Inferior parietal cortex (tissue), 1 donor: ENCODE measurements around the gene FXYD4.
"Not testable (repeated sequence)": the region's sequence is repeated elsewhere in the genome, so short reads cannot be mapped to it uniquely, and the experiment has no call there.

Experiments
- DNase-seq: peaks from one replicate; pipeline ENCODE4 v3.0.0-alpha.2; 2016; ENCODE audit errors: extremely low spot score

The FXYD4 gene

GRCh38 chr10:43375401-43376020 lies 4.1 kb downstream of the FXYD4 start:
- no peak for DNase-seq

DNA sequence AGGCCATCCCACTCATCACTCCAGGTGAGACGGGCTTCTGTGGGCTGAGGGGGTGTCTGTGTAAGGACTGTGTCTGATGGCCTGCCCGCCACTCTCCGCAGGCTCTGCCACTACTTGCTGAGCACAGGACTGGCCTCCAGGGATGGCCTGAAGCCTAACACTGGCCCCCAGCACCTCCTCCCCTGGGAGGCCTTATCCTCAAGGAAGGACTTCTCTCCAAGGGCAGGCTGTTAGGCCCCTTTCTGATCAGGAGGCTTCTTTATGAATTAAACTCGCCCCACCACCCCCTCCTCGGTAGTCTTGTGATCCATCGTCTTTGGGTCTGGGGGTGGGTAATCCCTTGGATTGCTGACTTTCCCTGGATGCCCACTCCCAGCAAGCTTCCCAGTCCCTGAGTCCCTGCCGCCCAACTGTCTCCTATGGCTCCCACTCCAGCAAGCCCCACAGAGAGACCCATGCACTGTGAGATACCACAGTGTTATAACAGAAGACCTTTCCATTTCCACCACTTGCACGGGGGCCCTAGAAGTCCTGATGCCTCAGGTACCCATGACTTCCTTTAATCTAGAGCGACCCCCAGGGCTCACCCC lies 4.7 kb downstream of the FXYD4 start:
- DNase-seq = no peak

DNA sequence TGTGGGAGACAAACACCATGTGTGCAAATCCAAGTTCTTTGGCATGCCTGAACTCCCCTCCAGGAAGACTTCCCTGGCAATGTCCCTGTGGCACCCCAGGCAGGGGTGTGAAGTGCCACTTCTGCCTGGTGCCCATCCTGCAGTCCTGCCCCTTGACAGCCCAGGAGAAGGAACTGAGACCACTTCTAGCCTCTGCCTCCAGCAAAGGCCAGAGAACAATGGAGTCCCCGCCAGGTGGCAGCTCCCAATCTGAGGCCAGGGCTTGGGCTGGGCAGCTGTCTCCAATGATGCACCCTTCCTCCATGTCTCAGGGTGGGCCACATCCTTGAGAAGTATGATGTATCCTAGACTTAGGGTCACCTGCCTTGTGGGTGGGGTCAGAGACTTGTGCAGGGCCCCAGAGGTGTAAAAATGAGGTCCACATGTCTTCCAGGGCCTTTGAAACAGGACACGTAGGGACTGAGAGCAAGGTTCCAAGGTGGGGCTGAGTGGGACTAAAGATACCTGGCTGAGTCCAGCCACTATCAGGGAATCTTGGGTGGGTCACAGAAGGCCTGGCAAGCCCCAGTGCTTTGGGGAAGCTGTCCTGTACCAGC lies 5.5 kb downstream of the FXYD4 start:
- DNase-seq = no peak

- no peak for DNase-seq
Measured at GRCh38 chr10:43377424-43377883, 6.0 kb downstream of the FXYD4 start.

DNA sequence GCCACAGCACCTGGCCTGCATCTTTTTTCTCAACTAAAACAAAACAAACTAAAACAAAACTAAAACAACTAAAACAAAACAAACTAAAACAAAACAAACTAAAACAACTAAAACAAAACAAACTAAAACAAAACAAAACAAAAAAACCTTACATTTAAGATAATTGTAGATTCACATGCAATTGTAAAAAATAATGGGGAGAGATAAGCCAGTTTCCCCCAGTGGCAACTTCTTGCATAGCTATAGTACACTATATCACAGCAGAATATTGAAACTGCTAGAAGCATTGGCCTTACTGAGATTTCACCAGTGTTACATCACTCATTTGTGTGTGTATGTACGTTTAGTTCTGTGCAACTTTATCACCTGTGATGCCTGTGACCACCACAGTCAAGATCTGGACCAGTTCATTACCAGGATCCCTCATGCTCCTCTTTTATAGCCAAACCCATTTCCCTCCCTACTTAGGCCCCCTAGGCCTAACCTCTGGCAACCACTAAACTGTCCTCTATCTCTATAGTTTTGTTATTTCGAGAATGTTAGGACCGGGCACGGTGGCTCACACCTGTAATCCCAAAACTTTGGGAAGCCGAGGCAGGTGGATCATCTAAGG lies 9.3 kb downstream of the FXYD4 start:
- DNase-seq = no peak

DNA sequence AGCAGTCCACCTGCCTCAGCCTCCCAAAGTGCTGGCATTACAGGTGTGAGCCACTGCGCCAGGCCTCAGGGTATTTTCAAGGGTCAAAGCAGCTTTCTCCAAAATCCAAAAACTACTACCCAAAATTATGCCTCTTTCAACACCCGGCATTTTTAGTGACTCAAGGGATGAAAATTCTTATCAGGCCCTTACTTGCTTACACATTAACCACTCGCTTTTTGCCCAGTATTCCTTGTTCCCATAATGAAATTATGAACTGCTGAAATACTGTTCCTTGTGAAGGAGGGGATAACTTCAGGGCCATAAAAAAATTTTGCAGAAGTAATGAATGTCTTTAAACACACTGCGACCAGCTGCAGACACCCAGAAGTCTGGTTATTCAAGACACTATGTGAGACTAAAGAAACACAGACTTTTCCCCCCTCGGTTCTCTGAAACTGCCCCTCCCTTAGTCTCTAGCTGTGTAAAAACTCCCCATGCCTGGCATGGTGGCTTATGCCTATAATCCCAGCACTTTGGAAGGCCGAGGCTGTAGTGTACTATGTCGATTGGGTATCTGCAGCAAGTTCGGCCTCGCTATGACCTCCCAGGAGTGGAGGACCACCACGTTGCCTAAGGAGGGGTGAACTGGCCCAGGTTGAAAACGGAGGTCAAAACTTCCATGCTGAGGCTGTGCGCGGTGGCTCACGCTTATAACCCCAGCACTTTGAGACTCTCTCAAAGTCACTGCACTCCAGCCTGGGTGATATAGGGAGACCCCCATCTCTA lies 12.0 kb downstream of the FXYD4 start:
- no peak for DNase-seq

DNA sequence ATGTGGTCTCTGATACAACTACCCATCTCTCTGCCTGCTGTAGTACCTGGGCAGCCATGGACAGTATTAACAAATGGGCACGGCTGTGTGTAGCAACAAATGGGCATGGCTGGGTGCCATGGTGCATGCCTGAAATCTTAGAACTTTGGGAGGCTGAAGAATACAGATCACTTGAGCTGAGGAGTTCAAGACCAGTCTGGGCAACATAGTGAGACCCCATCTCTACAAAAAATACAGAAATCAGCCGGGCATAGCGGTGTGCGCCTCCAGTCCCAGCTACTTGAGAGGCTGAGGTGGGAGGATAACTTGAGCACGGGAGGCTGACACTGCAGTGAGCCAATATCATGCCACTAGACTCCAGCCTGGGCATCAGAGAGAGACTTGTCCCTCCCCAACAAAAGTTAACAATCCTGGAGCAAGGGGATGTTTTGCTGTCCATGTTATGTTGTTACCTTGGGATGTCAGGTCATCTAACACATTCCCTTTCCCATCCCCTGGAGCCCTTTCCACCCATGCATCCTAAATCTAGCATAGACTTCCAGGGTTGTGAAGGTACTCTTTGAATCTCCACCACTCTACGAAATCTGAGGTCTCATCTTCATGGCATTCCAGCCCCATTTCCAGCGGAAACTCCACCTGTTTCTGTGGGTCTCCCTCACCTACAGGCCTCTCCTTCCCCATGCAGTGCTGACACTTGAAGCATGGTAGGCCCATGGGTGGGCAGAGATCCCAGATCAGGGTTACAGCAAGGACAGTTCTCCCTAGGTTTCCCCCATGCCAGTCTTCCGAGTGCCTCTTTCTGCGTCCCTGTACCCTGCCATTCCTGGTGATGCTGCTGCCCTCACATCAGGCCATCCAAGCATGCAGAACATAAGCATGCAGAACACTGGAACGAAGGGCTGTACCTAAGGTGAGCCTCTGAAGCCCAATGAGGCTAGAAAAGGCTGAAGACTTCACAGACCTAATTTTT lies 13.1 kb downstream of the FXYD4 start:
- DNase-seq = no peak

DNA sequence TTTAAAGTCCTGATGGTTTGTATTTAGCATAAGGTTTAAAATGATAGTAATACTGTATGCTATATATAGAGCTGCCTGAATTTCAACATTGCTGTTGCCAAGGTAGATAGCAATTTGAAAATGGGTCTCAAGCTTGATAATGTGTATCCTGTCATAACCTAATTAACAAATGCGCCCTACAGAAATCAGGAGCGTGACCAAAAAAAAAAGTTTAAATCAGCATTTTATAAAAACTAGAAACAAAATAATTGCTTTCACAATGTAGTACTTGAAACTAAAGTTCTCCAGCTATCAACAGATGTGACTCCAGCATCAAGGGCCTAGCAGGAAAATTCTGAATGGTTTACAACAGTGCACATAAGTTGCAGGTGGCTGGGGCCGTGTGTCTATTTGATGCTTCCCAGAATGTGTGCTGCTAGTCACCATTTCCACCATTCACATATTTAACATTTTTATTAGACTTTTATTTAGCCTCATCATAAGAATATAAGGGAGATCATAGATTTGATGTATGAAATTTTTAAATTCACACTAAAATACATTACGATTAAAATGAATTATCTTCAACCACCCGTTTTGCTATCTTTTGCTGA lies 14.1 kb downstream of the FXYD4 start:
- no peak for DNase-seq

DNA sequence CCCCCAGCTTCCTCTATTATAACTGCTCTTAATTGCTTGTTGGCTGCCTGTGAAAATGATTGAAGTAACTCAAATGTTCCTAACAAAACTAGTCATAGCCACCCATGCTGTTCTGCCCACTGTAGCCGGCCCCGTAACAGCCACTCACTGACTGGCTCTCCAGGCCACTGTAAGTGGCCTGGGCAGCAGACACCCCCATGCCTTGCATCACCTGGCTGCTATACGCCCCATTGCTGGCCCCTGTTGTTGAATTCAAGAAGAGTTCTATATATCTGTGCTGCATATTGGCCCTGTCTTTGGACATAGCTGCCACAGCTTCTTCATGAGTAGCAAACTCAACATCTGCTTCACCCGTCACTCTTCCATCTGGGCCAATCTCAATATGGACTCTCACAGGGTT lies 15.1 kb downstream of the FXYD4 start:
- no peak for DNase-seq

DNA sequence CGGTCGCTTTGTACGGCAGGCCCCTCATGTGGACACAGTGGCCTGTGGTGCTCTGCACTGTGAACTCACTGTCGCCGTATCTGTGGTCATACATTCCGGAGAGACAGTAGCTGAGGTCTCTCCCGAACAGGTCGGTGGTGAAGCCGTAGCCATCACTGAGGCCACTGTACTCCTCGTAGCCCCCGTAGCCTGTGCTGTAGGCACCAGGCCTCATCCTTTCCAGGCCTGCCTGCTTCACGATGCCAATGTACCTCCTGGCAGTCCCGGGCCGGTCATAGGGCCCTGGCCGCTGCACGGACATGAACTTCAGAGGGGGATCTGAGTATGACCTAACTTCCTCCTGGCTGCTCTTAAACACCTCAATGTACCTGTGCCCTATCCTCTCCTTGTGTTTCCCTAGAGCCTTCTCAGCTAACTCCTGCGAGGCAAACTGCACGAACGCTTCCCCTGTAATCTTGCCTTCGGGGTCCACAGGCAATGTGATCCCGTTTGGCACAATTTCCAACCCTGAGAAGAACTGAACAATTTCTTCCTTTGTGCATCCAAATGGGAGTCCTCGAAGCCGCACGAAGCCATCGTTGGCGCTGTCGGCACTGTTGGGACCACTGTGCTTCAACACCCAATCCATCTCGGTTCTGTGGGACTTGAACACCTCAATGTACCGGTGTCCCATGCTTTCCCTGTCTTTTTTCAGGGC lies 15.7 kb downstream of the FXYD4 start:
- no peak for DNase-seq

- no peak for DNase-seq
Measured at GRCh38 chr10:43387678-43388032, 16.2 kb downstream of the FXYD4 start.

DNA sequence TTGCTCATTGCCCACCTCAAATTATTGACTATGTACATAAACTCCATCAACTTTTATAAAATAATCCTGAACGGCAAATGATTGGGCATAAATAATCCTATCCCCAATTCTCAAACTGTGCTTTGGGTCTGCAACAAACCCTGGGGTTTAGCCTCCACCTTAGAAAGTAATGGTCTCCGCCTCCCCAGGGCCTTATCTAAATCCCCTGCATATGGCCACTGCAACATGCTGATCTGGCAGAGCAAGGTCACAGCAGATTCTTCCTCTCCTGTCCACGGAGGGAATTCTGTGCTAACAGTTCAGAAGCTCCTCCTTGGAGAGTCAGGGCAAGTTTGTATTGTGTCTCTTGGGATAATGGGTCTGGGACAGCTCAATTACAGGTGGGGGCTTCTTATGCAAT lies 18.4 kb downstream of the FXYD4 start:
- no peak for DNase-seq

DNA sequence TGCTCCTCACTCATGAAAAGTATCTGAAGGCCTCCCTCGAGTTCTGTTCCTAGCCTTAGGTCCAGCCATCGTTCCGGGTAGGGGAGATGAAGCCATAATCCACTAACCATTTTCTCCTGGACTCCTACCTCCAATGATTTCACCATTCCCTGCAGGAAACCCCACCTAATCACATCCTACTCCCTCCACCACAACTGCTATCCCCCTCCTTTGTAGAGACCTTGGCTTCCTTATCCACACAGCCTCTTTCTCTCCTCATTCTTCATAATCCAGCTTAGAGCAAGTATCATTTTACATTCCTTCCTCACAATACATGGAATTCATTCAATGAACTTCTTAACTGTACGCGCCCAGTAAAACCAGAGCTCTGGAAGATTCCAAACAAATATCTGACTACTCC lies 18.9 kb downstream of the FXYD4 start:
- DNase-seq = no peak

DNA sequence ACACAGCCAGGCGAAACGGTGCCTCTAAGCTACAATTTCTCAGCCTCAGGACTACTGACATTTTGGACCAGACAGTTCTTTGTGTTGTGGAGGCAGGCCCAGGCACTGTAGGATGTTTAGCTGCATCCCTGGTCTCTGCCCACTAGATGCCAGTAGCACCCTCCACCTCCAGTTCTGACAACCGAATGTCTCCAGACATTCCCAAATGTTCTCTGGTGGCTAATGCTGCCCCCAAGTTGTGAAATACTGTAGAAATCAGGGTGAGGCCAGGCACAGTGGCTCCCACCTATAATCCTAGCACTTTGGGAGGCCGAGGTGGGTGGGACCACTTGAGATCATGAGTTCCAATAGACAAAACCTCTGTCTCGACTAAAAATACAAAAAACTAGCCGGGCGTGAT lies 19.3 kb downstream of the FXYD4 start:
- DNase-seq = peak; percentile 75

DNA sequence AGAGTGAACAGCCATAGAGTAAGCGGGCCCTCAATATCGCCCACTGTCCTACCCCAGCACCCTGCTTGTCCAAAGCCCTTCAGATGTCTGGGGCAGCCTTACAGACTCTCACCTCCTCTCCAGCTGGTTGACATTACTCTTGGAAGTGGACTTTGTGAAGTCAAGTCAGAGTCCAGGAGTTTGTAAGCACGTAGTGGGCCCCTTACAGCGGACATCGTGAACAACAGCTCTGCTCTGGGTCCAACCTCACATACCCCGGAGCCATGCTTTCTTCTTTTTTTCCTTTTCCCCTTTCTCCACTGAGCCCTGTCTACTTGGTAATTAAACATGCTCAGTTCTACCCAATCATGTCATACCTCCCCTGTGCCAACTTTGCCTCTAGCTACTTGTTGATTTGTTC lies 20.1 kb downstream of the FXYD4 start:
- no peak for DNase-seq

DNA sequence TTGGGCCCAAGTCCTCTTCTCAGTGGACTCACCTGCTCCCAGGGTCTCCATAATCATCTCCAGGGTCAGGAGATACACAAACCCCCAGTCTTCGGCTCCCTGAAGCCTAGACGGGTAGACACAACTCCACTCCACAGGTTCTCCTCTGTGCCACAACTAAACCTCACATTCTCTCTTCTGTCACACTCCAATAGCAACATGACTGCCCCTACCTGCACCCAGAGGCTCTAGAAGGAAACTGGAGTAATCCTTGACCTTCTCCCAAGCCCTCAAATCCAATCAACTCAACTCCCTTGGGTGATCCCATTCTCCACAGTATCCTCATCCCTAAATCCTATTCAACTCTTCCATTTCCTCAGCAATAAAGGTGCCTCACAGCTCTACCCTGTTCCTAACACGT lies 21.3 kb downstream of the FXYD4 start:
- DNase-seq = no peak

DNA sequence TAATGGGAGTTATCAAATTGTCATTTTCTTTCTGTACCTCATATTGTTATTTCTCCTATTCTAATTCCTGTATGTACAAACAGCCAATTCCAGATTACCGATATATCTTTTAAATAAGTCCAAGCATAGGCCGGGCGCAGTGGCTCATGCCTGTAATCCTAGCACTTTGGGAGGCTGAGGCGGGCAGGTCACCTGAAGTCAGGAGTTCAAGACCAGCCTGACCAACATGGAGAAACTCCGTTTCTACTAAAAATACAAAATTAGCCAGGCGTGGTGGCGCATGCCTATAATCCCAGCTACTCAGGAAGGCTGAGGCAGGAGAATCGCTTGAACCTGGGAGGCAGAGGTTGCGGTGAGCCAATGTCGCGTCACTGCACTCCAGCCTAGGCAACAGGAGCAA lies 21.8 kb downstream of the FXYD4 start:
- not testable (repeated sequence) for DNase-seq

GRCh38 chr10:43393606-43394360 lies 22.3 kb downstream of the FXYD4 start:
- no peak for DNase-seq

- DNase-seq = no peak
Measured at GRCh38 chr10:43394868-43395267, 23.4 kb downstream of the FXYD4 start.
